Measurements from ENCODE around the gene CHRM1. TPM values are rescaled to one million over a fixed set of nuclear protein-coding genes. Genes with fewer than 3 reads are reported as not detected.
"Not testable (repeated sequence)": the region's sequence is repeated elsewhere in the genome, so short reads cannot be mapped to it uniquely, and the experiment has no call there.

The CHRM1 gene
- total RNA-seq, 1 donor from 2014 or later = not detected

DNA sequence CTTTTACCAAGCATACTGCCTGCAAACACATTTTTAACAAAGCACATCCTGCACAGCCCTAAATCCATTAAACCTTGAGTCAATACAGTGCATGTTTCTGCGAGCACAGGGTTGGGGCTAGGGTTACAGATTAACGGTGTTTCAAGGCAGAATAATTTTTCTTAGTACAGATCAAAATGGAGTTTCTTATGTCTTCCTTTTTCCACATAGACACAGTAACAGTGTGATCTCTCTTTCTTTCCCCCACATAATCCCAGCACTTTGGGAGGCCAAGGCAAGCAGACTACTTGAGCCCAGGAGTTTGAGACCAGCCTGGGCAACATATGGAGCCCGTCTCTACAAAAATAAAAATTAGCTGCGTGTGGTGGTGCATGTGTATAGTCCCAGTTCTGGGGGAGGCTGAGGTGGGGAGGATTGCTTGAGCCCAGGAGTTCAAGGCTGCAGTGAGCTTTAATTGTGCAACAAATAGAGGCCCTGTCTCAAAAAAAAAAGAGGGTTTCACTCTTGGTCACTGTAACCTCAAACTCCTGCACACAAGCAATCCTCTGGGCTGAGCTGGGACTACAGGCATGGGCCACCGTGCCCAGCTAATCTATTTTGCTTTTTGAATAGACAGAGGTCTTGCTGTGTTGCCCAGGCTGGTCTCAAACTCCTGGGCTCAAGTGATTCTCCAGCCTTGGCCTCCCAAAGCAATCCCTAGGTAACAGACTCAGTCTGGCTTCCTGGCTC is 60.2 kb downstream of the CHRM1 start:
- DNase-seq (ENCODE audit: low read depth, low spot score) = no peak
- H3K36me3 Mint-ChIP-seq (ENCODE audit: low read depth) = peaks cover 4% of the 10 kb centered on the region
- no peaks in the 10 kb centered on the region for H3K9me3 Mint-ChIP-seq
- no peak overlapping the region for H3K27ac Mint-ChIP-seq (ENCODE audit: unreplicated experiment)
- H3K4me3 Mint-ChIP-seq = no peak overlapping the region
- peaks cover 54% of the 10 kb centered on the region for H3K4me1 Mint-ChIP-seq
- H3K27me3 Mint-ChIP-seq (ENCODE audit: low read depth) = peaks cover 2% of the 10 kb centered on the region
- TF ChIP-seq, protein P1, sequence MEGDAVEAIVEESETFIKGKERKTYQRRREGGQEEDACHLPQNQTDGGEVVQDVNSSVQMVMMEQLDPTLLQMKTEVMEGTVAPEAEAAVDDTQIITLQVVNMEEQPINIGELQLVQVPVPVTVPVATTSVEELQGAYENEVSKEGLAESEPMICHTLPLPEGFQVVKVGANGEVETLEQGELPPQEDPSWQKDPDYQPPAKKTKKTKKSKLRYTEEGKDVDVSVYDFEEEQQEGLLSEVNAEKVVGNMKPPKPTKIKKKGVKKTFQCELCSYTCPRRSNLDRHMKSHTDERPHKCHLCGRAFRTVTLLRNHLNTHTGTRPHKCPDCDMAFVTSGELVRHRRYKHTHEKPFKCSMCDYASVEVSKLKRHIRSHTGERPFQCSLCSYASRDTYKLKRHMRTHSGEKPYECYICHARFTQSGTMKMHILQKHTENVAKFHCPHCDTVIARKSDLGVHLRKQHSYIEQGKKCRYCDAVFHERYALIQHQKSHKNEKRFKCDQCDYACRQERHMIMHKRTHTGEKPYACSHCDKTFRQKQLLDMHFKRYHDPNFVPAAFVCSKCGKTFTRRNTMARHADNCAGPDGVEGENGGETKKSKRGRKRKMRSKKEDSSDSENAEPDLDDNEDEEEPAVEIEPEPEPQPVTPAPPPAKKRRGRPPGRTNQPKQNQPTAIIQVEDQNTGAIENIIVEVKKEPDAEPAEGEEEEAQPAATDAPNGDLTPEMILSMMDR (conservative IDR thresholded peaks at IDR 0.05) = no peak

DNA sequence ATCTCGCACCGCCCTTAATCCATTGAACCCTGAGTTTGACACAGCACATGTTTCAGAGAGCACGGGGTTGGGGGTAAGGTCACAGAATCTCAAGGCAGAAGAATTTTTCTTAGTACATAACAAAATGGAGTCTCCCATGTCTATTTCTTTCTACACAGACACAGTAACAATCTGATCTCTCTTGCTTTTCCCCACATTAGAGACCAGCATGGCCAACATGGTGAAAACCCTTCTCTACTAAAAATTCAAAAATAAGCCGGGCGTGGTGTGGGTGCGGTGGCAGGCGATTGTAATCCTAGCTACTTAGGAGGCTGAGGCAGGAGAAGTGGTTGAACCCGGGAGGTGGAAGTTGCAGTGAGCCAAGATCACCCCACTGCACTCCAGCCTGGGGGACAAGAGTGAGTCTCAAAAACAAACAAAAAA is 61.9 kb downstream of the CHRM1 start:
- H3K4me1 Mint-ChIP-seq = peaks cover 66% of the 10 kb centered on the region
- not testable (repeated sequence) for DNase-seq (ENCODE audit: low read depth, low spot score); H3K27ac Mint-ChIP-seq (ENCODE audit: unreplicated experiment); H3K9me3 Mint-ChIP-seq
- peak overlapping the region; percentile 79 for H3K4me3 Mint-ChIP-seq
- peaks cover 17% of the 10 kb centered on the region for H3K27me3 Mint-ChIP-seq (ENCODE audit: low read depth)
- peaks cover 21% of the 10 kb centered on the region for H3K36me3 Mint-ChIP-seq (ENCODE audit: low read depth)

Other genes starting within 250 kb of the CHRM1 start
- 15.0 and 15.6 TPM in 2 replicates for gene UQCC3, start 249.7 kb downstream of the CHRM1 start, total RNA-seq
- 7.0 and 7.8 TPM in 2 replicates for gene LBHD1, start 249.1 kb downstream of the CHRM1 start, total RNA-seq
- 103 and 113 TPM in 2 replicates for gene UBXN1, start 242.3 kb downstream of the CHRM1 start, total RNA-seq
- 1.6 and 1.8 TPM in 2 replicates for gene LRRN4CL, start 231.8 kb downstream of the CHRM1 start, total RNA-seq
- gene BSCL2, start 213.9 kb downstream of the CHRM1 start, total RNA-seq = 106 and 111 TPM in 2 replicates
- gene GNG3, start 213.7 kb downstream of the CHRM1 start, total RNA-seq = 11.3 and 12.9 TPM in 2 replicates
- gene HNRNPUL2, start 193.9 kb downstream of the CHRM1 start, total RNA-seq = 79.6 and 80.7 TPM in 2 replicates
- gene TTC9C, start 192.9 kb downstream of the CHRM1 start, total RNA-seq = 44.7 and 49.2 TPM in 2 replicates
- 11.5 and 16.1 TPM in 2 replicates for gene ZBTB3, start 167.2 kb downstream of the CHRM1 start, total RNA-seq
- gene POLR2G, start 159.8 kb downstream of the CHRM1 start, total RNA-seq = 161 and 175 TPM in 2 replicates
- gene TAF6L, start 150.0 kb downstream of the CHRM1 start, total RNA-seq = 50.5 and 52.0 TPM in 2 replicates
- 20.0 and 21.4 TPM in 2 replicates for gene TMEM179B, start 134.0 kb downstream of the CHRM1 start, total RNA-seq
- 20.4 and 23.4 TPM in 2 replicates for gene TMEM223, start 129.4 kb downstream of the CHRM1 start, total RNA-seq
- 86.6 and 88.1 TPM in 2 replicates for gene NXF1, start 115.9 kb downstream of the CHRM1 start, total RNA-seq
- 24.1 and 27.2 TPM in 2 replicates for gene STX5, start 89.3 kb downstream of the CHRM1 start, total RNA-seq
- gene TEX54, start 88.5 kb downstream of the CHRM1 start, total RNA-seq = not detected in 2 replicates
- gene WDR74, start 81.8 kb downstream of the CHRM1 start, total RNA-seq = 62.1 and 69.2 TPM in 2 replicates
- 181 and 185 TPM in 2 replicates for gene SLC3A2, start 40.5 kb downstream of the CHRM1 start, total RNA-seq
- gene SLC22A6, start 63.6 kb upstream of the CHRM1 start, total RNA-seq = not detected in 2 replicates
- gene SLC22A8, start 94.5 kb upstream of the CHRM1 start, total RNA-seq = not detected in 2 replicates
- not detected in 2 replicates for gene SLC22A24, start 222.9 kb upstream of the CHRM1 start, total RNA-seq

All from neural crest cell (in vitro differentiated cells).